GM06990 (cell line): ENCODE measurements around the gene COL4A2.

Source experiments
- DNase-seq: peaks from one replicate; pipeline ENCODE4 v3.0.0-alpha.2; 2011; ENCODE audit not compliant: insufficient read length; ENCODE audit errors: extremely low read depth
- H3K27me3 ChIP-seq: replicated peaks from 2 replicates; pipeline ENCODE4 v1.6.0; 2011; ENCODE audit warnings: low read length; ENCODE audit not compliant: control insufficient read depth, insufficient read depth
- H3K36me3 ChIP-seq: 2 replicates; pipeline ENCODE4 v1.5.1; 2011; ENCODE audit warnings: low read length; ENCODE audit not compliant: control insufficient read depth, insufficient read depth
- H3K4me3 ChIP-seq: replicated peaks from 2 replicates; pipeline ENCODE4 v1.5.1; 2011; ENCODE audit warnings: low read depth, mild to moderate bottlenecking, control low read depth, low read length
- CTCF ChIP-seq: IDR thresholded peaks from 2 replicates; pipeline ENCODE4 v1.5.1; 2011; ENCODE audit warnings: low read length, control low read depth, mild to moderate bottlenecking, inconsistent platforms; ENCODE audit not compliant: insufficient read depth, poor library complexity, severe bottlenecking

COL4A2 gene

GRCh38 chr13:110426735-110427134 is 119.7 kb downstream of the COL4A2 start:
- Histone ChIP-seq H3K27me3 (no peaks in the 10 kb centered on the region), H3K4me3 (no peak overlapping the region), H3K36me3 (no peaks in the 10 kb centered on the region)
- no peak for DNase-seq
- TF ChIP-seq CTCF = no peak

GRCh38 chr13:110428313-110428712 is 121.2 kb downstream of the COL4A2 start:
- no peak for TF ChIP-seq CTCF
- H3K36me3 ChIP-seq = no peaks in the 10 kb centered on the region
- H3K27me3 ChIP-seq = no peaks in the 10 kb centered on the region
- DNase-seq = no peak
- H3K4me3 ChIP-seq = no peak overlapping the region

- no peaks in the 10 kb centered on the region for H3K27me3 ChIP-seq
- TF ChIP-seq CTCF = no peak
- H3K36me3 ChIP-seq = no peaks in the 10 kb centered on the region
- no peak overlapping the region for H3K4me3 ChIP-seq
- DNase-seq = no peak
These were observed 123.6 kb downstream of the COL4A2 start for GRCh38 chr13:110430391-110431336.

- no peak for TF ChIP-seq CTCF
- Histone ChIP-seq H3K4me3 (no peak overlapping the region), H3K27me3 (no peaks in the 10 kb centered on the region), H3K36me3 (no peaks in the 10 kb centered on the region)
- DNase-seq = no peak
These were observed 124.6 kb downstream of the COL4A2 start for GRCh38 chr13:110431425-110432294.

GRCh38 chr13:110432522-110432921 is 125.4 kb downstream of the COL4A2 start:
- no peak for DNase-seq
- no peak for TF ChIP-seq CTCF
- Histone ChIP-seq H3K27me3 (no peaks in the 10 kb centered on the region), H3K36me3 (no peaks in the 10 kb centered on the region), H3K4me3 (no peak overlapping the region)
